Measurements from ENCODE around the gene FUT9.
"Not testable (repeated sequence)": the region's sequence is repeated elsewhere in the genome, so short reads cannot be mapped to it uniquely, and the experiment has no call there.

FUT9 gene

GRCh38 chr6:96184798-96185197 is 169.0 kb downstream of the FUT9 start:
- DNase-seq (ENCODE audit: low read depth, low spot score), result no peak

GRCh38 chr6:96186094-96186493 is 170.3 kb downstream of the FUT9 start:
- DNase-seq (ENCODE audit: low read depth, low spot score), result no peak

- DNase-seq (ENCODE audit: low read depth, low spot score), result no peak
Measured at GRCh38 chr6:96186516-96187195, 170.9 kb downstream of the FUT9 start.

- DNase-seq (ENCODE audit: low read depth, low spot score), result no peak
Measured at GRCh38 chr6:96194675-96195074, 178.9 kb downstream of the FUT9 start.

GRCh38 chr6:96195272-96195671 is 179.5 kb downstream of the FUT9 start:
- DNase-seq (ENCODE audit: low read depth, low spot score), result no peak

- DNase-seq (ENCODE audit: low read depth, low spot score), result no peak
Measured at GRCh38 chr6:96196633-96197032, 180.9 kb downstream of the FUT9 start.

- DNase-seq (ENCODE audit: low read depth, low spot score), result no peak
Measured at GRCh38 chr6:96197241-96197640, 181.5 kb downstream of the FUT9 start.

GRCh38 chr6:96202571-96202970 is 186.8 kb downstream of the FUT9 start:
- no peak for DNase-seq (ENCODE audit: low read depth, low spot score)

- DNase-seq (ENCODE audit: low read depth, low spot score), result no peak
Measured at GRCh38 chr6:96211341-96211740, 195.6 kb downstream of the FUT9 start.

GRCh38 chr6:96212066-96212465 is 196.3 kb downstream of the FUT9 start:
- no peak for DNase-seq (ENCODE audit: low read depth, low spot score)

- DNase-seq (ENCODE audit: low read depth, low spot score), result no peak
Measured at GRCh38 chr6:96213784-96214183, 198.0 kb downstream of the FUT9 start.

- DNase-seq (ENCODE audit: low read depth, low spot score), result no peak
Measured at GRCh38 chr6:96223695-96224094, 207.9 kb downstream of the FUT9 start.

GRCh38 chr6:96227135-96227534 is 211.4 kb downstream of the FUT9 start:
- DNase-seq (ENCODE audit: low read depth, low spot score), result no peak

- DNase-seq (ENCODE audit: low read depth, low spot score), result no peak
Measured at GRCh38 chr6:96234444-96234843, 218.7 kb downstream of the FUT9 start.

- no peak for DNase-seq (ENCODE audit: low read depth, low spot score)
Measured at GRCh38 chr6:96235927-96236326, 220.2 kb downstream of the FUT9 start.

- DNase-seq (ENCODE audit: low read depth, low spot score), result no peak
Measured at GRCh38 chr6:96236471-96236870, 220.7 kb downstream of the FUT9 start.

GRCh38 chr6:96237638-96238347 is 222.0 kb downstream of the FUT9 start:
- DNase-seq (ENCODE audit: low read depth, low spot score), result no peak

- DNase-seq (ENCODE audit: low read depth, low spot score), result no peak
Measured at GRCh38 chr6:96246563-96246962, 230.8 kb downstream of the FUT9 start.

- DNase-seq (ENCODE audit: low read depth, low spot score), result no peak
Measured at GRCh38 chr6:96249755-96250154, 234.0 kb downstream of the FUT9 start.

GRCh38 chr6:96257751-96258150 is 242.0 kb downstream of the FUT9 start:
- DNase-seq (ENCODE audit: low read depth, low spot score), result no peak

GRCh38 chr6:96260787-96261430 is 245.1 kb downstream of the FUT9 start:
- not testable (repeated sequence) for DNase-seq (ENCODE audit: low read depth, low spot score)

Measured in activated CD4-positive, CD25-positive, alpha-beta regulatory T cell treated with anti-CD3 and anti-CD28 coated beads, Interleukin-2, amount 50 U/mL, for 16 hours (primary cell).